ENCODE results near the gene ZNF19.

ZNF19 gene

DNA sequence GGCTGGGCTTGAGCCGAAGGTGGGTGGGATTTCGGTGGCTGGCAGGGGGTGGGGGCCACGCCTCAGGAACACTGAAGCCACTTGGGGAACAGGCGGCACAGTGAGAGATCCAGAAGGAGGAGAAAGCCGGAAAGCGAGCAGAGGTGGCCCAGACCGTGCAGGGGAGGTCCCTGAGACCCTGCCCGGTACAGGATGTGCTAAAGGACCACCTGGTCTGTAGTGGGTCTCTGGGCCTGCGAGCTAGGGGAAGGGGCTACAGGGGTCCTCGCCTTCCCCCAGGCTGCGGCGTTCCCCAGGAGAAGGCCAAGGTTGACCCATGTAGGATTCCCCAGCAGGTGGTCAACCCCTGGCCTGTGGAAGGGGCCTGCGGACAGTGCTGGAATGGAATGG lies 47.1 kb downstream of the ZNF19 start, which contains the start of gene TLE7:
TLE7 (minus strand) TSS at position 4 of the 390 bp plus-strand sequence. CDS start 8,730 bp downstream, outside the sequence.
- Histone ChIP-seq H3K9me3 (ENCODE audit: control insufficient read depth, low read length) (peaks cover 17% of the 10 kb centered on the region), H3K27ac (ENCODE audit: low read depth, low read length, severe bottlenecking) (no peak within 1 kb of the TSS), H3K4me1 (ENCODE audit: control insufficient read depth, insufficient read depth, low read length, poor library complexity, severe bottlenecking) (no peaks in the 10 kb centered on the region), H3K4me3 (ENCODE audit: extremely low read depth, insufficient read depth, low read length, poor library complexity, severe bottlenecking) (no peak within 1 kb of the TSS), H3K36me3 (ENCODE audit: control insufficient read depth, insufficient read depth, low read length) (no peaks in the 10 kb centered on the region)
- WGBS, 2 experiments (ENCODE audit: insufficient coverage in 2 of 2): 94 to 95% methylated on average over 4 to 12 of the region's 13 CpGs

DNA sequence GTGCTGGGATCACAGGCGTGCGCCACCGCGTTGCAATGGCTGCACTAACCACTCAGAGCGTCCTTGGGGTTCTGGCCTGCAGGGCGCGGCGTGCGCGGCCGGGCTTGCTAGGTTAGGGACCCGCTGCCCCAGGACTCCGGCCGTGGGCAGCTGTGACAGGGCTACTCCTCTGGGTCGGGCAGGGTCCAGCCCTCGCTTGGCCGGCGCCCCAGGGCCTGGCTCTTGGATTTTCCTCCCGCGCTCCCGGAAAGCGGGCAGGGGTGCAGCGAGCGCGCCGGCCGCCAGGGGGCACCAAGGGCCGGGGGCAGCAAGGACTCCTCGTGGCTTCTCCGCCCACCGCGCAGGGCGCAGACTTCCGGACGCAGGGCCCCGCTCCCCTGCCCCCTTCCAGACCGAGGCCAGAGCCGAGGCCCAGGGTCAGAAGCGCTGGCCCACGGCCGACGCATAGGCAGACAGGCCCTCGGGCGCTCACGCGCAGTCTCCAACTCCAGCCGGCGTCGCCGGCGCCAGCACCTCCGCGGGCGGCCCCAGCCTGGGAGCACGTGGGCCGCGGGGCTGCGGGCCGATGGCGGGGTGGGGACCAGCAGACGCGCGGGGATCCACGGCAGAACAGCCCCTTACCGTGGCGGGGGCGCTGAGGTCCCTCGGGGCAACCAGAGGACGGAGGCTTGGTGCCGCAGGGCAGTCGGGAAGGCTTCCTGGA lies 47.6 kb downstream of the ZNF19 start:
- H3K27ac ChIP-seq (ENCODE audit: low read depth, low read length, severe bottlenecking): no peak overlapping the region
- H3K4me1 ChIP-seq (ENCODE audit: control insufficient read depth, insufficient read depth, low read length, poor library complexity, severe bottlenecking): no peaks in the 10 kb centered on the region
- 91 to 92% methylated on average over 61 to 71 of the region's 71 CpGs for WGBS, 2 experiments (ENCODE audit: insufficient coverage in 2 of 2)
- H3K36me3 ChIP-seq (ENCODE audit: control insufficient read depth, insufficient read depth, low read length): no peaks in the 10 kb centered on the region
- peaks cover 13% of the 10 kb centered on the region for H3K9me3 ChIP-seq (ENCODE audit: control insufficient read depth, low read length)
- H3K4me3 ChIP-seq (ENCODE audit: extremely low read depth, insufficient read depth, low read length, poor library complexity, severe bottlenecking): no peak overlapping the region

DNA sequence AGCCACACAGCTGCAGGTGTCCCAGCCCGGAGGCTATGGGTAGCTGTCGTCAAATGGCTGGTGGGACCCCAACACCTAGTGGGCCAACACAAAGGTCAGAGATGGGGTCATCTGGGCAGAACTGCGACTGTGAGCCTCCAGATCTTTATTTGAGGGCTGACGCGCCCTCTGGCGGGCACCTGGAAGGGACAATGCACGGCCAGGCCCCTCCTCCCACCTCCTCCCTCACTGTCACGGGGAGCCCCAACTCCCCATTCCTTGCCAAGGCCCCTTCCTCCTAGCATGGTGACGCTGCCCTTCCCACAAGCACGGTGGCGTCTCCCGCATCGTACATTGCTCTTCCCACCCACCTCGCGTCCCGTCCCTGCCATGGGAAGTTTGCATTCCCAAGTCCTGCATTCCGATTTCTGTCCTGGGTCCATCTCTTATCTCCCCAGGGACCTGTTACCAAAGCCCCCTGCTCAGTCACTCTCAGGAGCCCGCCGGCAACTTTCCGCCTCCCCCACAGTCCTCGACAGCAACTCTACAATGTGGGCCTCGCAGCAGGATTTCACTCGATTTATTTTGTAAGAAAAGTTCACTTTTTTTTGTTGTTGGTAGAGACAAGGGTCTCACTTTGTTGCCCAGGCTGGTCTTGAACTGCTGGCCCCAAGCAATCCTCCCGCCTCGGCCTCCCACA lies 48.3 kb downstream of the ZNF19 start:
- Histone ChIP-seq H3K36me3 (ENCODE audit: control insufficient read depth, insufficient read depth, low read length) (no peaks in the 10 kb centered on the region), H3K9me3 (ENCODE audit: control insufficient read depth, low read length) (peaks cover 6% of the 10 kb centered on the region), H3K4me3 (ENCODE audit: extremely low read depth, insufficient read depth, low read length, poor library complexity, severe bottlenecking) (no peak overlapping the region), H3K27ac (ENCODE audit: low read depth, low read length, severe bottlenecking) (no peak overlapping the region), H3K4me1 (ENCODE audit: control insufficient read depth, insufficient read depth, low read length, poor library complexity, severe bottlenecking) (no peaks in the 10 kb centered on the region)
- 62 to 67% methylated on average over 23 to 25 of the region's 25 CpGs for WGBS, 2 experiments (ENCODE audit: insufficient coverage in 2 of 2)

DNA sequence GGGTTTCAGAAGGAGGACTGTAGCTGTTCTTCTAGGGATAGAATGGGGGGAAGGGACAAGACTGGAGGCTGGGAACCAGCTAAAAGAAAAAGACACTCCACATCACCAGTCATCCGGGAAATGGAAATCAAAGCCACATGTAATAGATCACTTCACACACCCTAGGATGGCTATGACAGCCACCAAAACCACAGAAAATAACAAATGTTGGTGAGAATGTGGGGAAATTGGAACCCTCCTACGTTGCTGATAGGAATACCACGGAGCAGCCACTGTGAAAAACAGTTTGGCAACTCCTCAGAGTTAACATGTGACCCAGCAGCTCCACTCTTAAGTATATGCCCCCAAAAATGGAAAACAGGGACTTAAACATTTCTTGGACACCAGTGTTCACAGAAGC lies 49.6 kb downstream of the ZNF19 start:
- no peak overlapping the region for H3K4me3 ChIP-seq (ENCODE audit: extremely low read depth, insufficient read depth, low read length, poor library complexity, severe bottlenecking)
- H3K9me3 ChIP-seq (ENCODE audit: control insufficient read depth, low read length): no peaks in the 10 kb centered on the region
- H3K4me1 ChIP-seq (ENCODE audit: control insufficient read depth, insufficient read depth, low read length, poor library complexity, severe bottlenecking): no peaks in the 10 kb centered on the region
- 35 to 41% methylated on average over 2 of the region's 3 CpGs for WGBS, 2 experiments (ENCODE audit: insufficient coverage in 2 of 2)
- no peak overlapping the region for H3K27ac ChIP-seq (ENCODE audit: low read depth, low read length, severe bottlenecking)
- no peaks in the 10 kb centered on the region for H3K36me3 ChIP-seq (ENCODE audit: control insufficient read depth, insufficient read depth, low read length)

DNA sequence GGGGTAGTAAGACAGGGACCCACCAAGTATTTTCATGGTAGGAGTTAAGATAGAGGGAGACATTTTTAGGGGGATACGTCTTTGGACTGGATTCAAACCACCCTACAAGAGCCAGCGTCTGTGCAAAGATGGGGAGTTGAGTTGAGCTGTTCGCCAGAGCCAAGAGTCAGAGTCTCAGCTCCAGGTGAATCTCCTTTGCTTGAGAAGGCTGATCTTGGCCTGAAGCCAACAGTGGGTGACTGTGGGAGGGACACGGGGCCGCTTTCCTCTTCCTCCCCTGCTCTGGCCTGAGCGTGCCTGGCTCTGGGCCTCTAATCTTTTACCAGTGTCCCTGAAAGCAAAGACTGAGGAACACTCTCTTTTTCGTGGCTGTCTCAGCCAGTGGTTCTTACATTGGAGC lies 52.7 kb downstream of the ZNF19 start:
- 77 to 78% methylated on average over 5 of the region's 7 CpGs for WGBS, 2 experiments (ENCODE audit: insufficient coverage in 2 of 2)

DNA sequence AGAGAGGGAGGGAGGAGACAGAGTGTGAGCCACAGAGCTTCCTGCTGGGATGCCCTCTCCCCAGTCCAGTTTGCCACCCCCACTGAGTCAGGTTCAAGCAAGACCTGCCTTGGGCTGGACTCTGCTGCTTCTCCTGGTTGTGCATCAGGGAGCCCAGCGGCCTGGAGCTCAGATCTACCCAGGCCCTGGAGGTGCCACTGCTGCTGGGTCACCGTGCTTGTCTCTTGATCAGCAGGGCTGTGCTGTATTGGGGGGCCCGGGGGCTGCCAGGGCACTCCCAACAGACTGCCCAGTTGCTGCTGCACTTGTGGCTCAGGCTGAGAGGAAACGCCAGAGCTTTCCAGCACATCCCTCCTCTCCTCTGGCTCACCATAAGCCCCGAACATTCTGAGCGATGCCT lies 56.2 kb downstream of the ZNF19 start:
- no peak overlapping the region for H3K27ac ChIP-seq (ENCODE audit: low read depth, low read length, severe bottlenecking)
- no peak overlapping the region for H3K4me3 ChIP-seq (ENCODE audit: extremely low read depth, insufficient read depth, low read length, poor library complexity, severe bottlenecking)
- H3K4me1 ChIP-seq (ENCODE audit: control insufficient read depth, insufficient read depth, low read length, poor library complexity, severe bottlenecking): no peaks in the 10 kb centered on the region
- H3K36me3 ChIP-seq (ENCODE audit: control insufficient read depth, insufficient read depth, low read length): no peaks in the 10 kb centered on the region
- 77 to 82% methylated on average over 4 to 6 of the region's 6 CpGs for WGBS, 2 experiments (ENCODE audit: insufficient coverage in 2 of 2)
- no peaks in the 10 kb centered on the region for H3K9me3 ChIP-seq (ENCODE audit: control insufficient read depth, low read length)

More for the DNA sequence above, 52.7 kb downstream of the ZNF19 start:
- Histone ChIP-seq H3K4me1 (ENCODE audit: control insufficient read depth, insufficient read depth, low read length, poor library complexity, severe bottlenecking) (no peaks in the 10 kb centered on the region), H3K36me3 (ENCODE audit: control insufficient read depth, insufficient read depth, low read length) (no peaks in the 10 kb centered on the region), H3K9me3 (ENCODE audit: control insufficient read depth, low read length) (no peaks in the 10 kb centered on the region), H3K4me3 (ENCODE audit: extremely low read depth, insufficient read depth, low read length, poor library complexity, severe bottlenecking) (no peak overlapping the region), H3K27ac (ENCODE audit: low read depth, low read length, severe bottlenecking) (no peak overlapping the region)

DNA sequence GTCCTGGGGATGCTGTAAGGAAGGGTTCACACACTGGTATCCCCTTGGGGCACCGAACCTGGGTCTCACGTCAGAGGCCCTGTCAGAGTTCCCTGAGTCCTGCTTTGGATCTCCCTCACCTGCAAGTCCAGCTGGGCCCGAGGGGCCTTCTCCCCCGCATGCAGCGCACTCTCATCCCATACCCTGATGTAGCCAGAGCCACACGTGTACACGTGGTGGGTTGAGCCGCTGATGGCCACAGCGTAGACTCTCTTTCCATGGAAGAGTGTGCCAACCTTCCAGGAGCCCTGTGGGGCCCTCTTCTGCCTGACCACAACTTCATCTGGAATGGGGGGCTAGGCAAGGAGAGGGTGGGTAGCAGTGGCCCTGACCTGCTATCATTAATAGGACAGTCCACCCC lies 57.1 kb downstream of the ZNF19 start:
- H3K27ac ChIP-seq (ENCODE audit: low read depth, low read length, severe bottlenecking): no peak overlapping the region
- no peaks in the 10 kb centered on the region for H3K36me3 ChIP-seq (ENCODE audit: control insufficient read depth, insufficient read depth, low read length)
- H3K4me3 ChIP-seq (ENCODE audit: extremely low read depth, insufficient read depth, low read length, poor library complexity, severe bottlenecking): no peak overlapping the region
- no peaks in the 10 kb centered on the region for H3K9me3 ChIP-seq (ENCODE audit: control insufficient read depth, low read length)
- no peaks in the 10 kb centered on the region for H3K4me1 ChIP-seq (ENCODE audit: control insufficient read depth, insufficient read depth, low read length, poor library complexity, severe bottlenecking)
- 91 to 95% methylated on average over 9 of the region's 9 CpGs for WGBS, 2 experiments (ENCODE audit: insufficient coverage in 2 of 2)

DNA sequence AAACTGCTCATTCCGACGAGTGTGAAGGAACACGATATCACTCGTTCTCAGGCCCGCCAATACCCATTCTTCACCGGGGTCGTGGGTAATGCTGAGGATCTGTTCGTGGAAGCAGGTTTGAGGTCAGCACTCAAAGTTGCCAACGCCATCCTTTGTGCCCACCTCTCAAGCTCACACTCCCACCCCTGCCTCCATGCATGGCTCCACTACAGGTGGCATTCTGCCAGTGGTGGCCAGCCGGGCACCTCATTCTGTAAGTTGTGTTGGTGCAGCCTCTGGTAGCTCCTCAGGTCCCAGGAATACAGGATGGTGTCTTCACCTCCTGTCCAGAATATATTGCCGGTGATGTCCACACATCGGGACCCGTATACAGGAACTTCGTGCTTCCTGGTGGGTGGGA lies 57.9 kb downstream of the ZNF19 start:
- Histone ChIP-seq H3K4me1 (ENCODE audit: control insufficient read depth, insufficient read depth, low read length, poor library complexity, severe bottlenecking) (no peaks in the 10 kb centered on the region), H3K27ac (ENCODE audit: low read depth, low read length, severe bottlenecking) (no peak overlapping the region), H3K4me3 (ENCODE audit: extremely low read depth, insufficient read depth, low read length, poor library complexity, severe bottlenecking) (no peak overlapping the region), H3K9me3 (ENCODE audit: control insufficient read depth, low read length) (no peaks in the 10 kb centered on the region), H3K36me3 (ENCODE audit: control insufficient read depth, insufficient read depth, low read length) (no peaks in the 10 kb centered on the region)
- 82 to 88% methylated on average over 9 to 13 of the region's 14 CpGs for WGBS, 2 experiments (ENCODE audit: insufficient coverage in 2 of 2)

DNA sequence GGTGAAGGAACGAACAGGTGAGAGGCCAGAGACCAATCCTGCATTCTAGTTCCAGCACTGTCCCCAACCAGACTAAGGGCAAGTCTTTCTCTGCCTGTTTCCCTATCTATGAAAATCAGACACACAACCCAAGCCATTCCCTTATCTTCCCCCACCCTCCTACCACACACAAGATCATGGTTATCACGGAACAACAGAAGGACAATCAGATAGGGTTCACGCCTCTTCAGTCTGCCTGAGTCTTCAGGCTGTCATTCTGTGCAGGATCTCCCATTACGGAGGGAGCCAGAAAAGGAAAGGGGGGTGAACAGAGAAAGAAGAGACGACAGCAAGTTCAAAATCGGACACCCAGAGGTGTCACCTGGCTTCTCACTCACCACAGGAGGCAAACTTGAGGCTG lies 58.4 kb downstream of the ZNF19 start:
- H3K27ac ChIP-seq (ENCODE audit: low read depth, low read length, severe bottlenecking): no peak overlapping the region
- 64 to 80% methylated on average over 5 of the region's 6 CpGs for WGBS, 2 experiments (ENCODE audit: insufficient coverage in 2 of 2)

DNA sequence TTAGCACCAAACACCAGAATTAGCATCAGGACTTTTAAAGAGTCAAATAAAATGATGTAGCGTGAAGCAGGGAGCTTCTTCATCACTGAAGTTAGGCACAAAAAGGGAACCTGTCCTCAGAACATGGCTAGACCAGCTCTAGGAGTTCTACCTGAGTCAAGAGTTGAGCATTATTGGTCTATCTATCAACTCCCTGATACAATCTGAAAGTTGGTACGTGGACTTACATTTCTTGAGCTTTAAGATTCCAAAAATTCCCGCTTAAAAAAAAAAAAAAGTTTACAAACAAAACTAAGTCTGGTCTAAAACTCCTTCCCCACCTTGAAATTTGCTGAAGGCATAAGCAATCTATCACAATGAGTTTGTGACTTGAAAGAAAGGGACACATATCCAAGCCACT lies 59.5 kb downstream of the ZNF19 start:
- Histone ChIP-seq H3K36me3 (ENCODE audit: control insufficient read depth, insufficient read depth, low read length) (no peaks in the 10 kb centered on the region), H3K4me1 (ENCODE audit: control insufficient read depth, insufficient read depth, low read length, poor library complexity, severe bottlenecking) (no peaks in the 10 kb centered on the region), H3K9me3 (ENCODE audit: control insufficient read depth, low read length) (no peaks in the 10 kb centered on the region), H3K27ac (ENCODE audit: low read depth, low read length, severe bottlenecking) (no peak overlapping the region), H3K4me3 (ENCODE audit: extremely low read depth, insufficient read depth, low read length, poor library complexity, severe bottlenecking) (no peak overlapping the region)
- WGBS, 2 experiments (ENCODE audit: insufficient coverage in 2 of 2): 89 to 95% methylated on average over 2 to 3 of the region's 3 CpGs

More for the DNA sequence above, 58.4 kb downstream of the ZNF19 start:
- Histone ChIP-seq H3K36me3 (ENCODE audit: control insufficient read depth, insufficient read depth, low read length) (no peaks in the 10 kb centered on the region), H3K4me1 (ENCODE audit: control insufficient read depth, insufficient read depth, low read length, poor library complexity, severe bottlenecking) (no peaks in the 10 kb centered on the region), H3K9me3 (ENCODE audit: control insufficient read depth, low read length) (no peaks in the 10 kb centered on the region), H3K4me3 (ENCODE audit: extremely low read depth, insufficient read depth, low read length, poor library complexity, severe bottlenecking) (no peak overlapping the region)

DNA sequence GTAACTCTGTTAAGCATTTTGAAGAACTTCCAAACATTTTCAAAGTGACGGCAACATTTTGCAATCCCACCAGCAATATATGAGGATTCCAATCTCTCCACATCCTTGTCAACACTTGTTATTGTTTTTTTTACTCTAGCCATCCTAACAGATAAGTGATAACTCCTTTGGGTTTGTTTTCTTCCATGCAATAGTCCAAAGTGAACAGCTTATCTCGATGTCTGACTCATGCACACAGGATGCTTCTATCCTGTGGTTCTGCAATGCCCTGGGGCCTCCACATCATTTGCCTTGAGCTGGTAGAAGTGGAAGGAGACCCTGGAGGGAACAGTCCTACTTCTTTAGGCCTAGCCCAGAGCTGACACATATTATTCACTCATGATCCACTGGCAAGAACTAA lies 60.2 kb downstream of the ZNF19 start:
- no peak overlapping the region for H3K27ac ChIP-seq (ENCODE audit: low read depth, low read length, severe bottlenecking)
- no peaks in the 10 kb centered on the region for H3K36me3 ChIP-seq (ENCODE audit: control insufficient read depth, insufficient read depth, low read length)
- H3K9me3 ChIP-seq (ENCODE audit: control insufficient read depth, low read length): no peaks in the 10 kb centered on the region
- H3K4me3 ChIP-seq (ENCODE audit: extremely low read depth, insufficient read depth, low read length, poor library complexity, severe bottlenecking): no peak overlapping the region
- no peaks in the 10 kb centered on the region for H3K4me1 ChIP-seq (ENCODE audit: control insufficient read depth, insufficient read depth, low read length, poor library complexity, severe bottlenecking)
- 93 to 100% methylated on average over 1 to 2 of the region's 2 CpGs for WGBS, 2 experiments (ENCODE audit: insufficient coverage in 2 of 2)
